ENCODE results near the gene KANK4.

Gene KANK4

GRCh38 chr1:62285984-62286785 lies 33.0 kb downstream of the KANK4 start:
- Histone ChIP-seq H3K9me3 (ENCODE audit: control insufficient read depth in 2 of 2, low read length in 2 of 2) (no peaks in the 10 kb centered on the region), H3K27ac (ENCODE audit: low read length) (no peak overlapping the region), H3K9ac (ENCODE audit: low read length in 2 of 2) (no peak overlapping the region), H3K4me3 (ENCODE audit: low read length in 2 of 2) (no peak overlapping the region), H3K27me3 (ENCODE audit: control insufficient read depth in 1 of 2, insufficient read depth in 2 of 2, low read length in 2 of 2) (peaks cover 12 to 14% of the 10 kb centered on the region in 2 donors), H3K4me1 (ENCODE audit: control insufficient read depth, insufficient read depth, low read length) (peaks cover 3% of the 10 kb centered on the region), H3K36me3 (ENCODE audit: control insufficient read depth in 2 of 2, insufficient read depth in 2 of 2, low read length in 2 of 2) (no peaks in the 10 kb centered on the region)

GRCh38 chr1:62285440-62285839 lies 33.8 kb downstream of the KANK4 start:
- H3K9me3 ChIP-seq (ENCODE audit: control insufficient read depth in 2 of 2, low read length in 2 of 2) = peaks cover 5% of the 10 kb centered on the region in 2 donors
- H3K27me3 ChIP-seq (ENCODE audit: control insufficient read depth in 1 of 2, insufficient read depth in 2 of 2, low read length in 2 of 2) = peaks cover 12 to 14% of the 10 kb centered on the region in 2 donors
- peaks cover 3% of the 10 kb centered on the region for H3K4me1 ChIP-seq (ENCODE audit: control insufficient read depth, insufficient read depth, low read length)
- no peak overlapping the region for H3K9ac ChIP-seq (ENCODE audit: low read length in 2 of 2)
- no peak overlapping the region for H3K4me3 ChIP-seq (ENCODE audit: low read length in 2 of 2)
- H3K27ac ChIP-seq (ENCODE audit: low read length) = no peak overlapping the region
- no peaks in the 10 kb centered on the region for H3K36me3 ChIP-seq (ENCODE audit: control insufficient read depth in 2 of 2, insufficient read depth in 2 of 2, low read length in 2 of 2)

GRCh38 chr1:62283986-62284385 lies 35.2 kb downstream of the KANK4 start:
- Histone ChIP-seq H3K9ac (ENCODE audit: low read length in 2 of 2) (no peak overlapping the region), H3K27ac (ENCODE audit: low read length) (no peak overlapping the region), H3K36me3 (ENCODE audit: control insufficient read depth in 2 of 2, insufficient read depth in 2 of 2, low read length in 2 of 2) (no peaks in the 10 kb centered on the region), H3K9me3 (ENCODE audit: control insufficient read depth in 2 of 2, low read length in 2 of 2) (peaks cover 5% of the 10 kb centered on the region in 2 donors), H3K27me3 (ENCODE audit: control insufficient read depth in 1 of 2, insufficient read depth in 2 of 2, low read length in 2 of 2) (peaks cover 12 to 14% of the 10 kb centered on the region in 2 donors), H3K4me3 (ENCODE audit: low read length in 2 of 2) (no peak overlapping the region), H3K4me1 (ENCODE audit: control insufficient read depth, insufficient read depth, low read length) (peaks cover 3% of the 10 kb centered on the region)

- no peak overlapping the region for H3K27ac ChIP-seq (ENCODE audit: low read length)
- H3K9me3 ChIP-seq (ENCODE audit: control insufficient read depth in 2 of 2, low read length in 2 of 2) = peaks cover 5% of the 10 kb centered on the region in 2 donors
- H3K9ac ChIP-seq (ENCODE audit: low read length in 2 of 2) = no peak overlapping the region
- no peaks in the 10 kb centered on the region for H3K36me3 ChIP-seq (ENCODE audit: control insufficient read depth in 2 of 2, insufficient read depth in 2 of 2, low read length in 2 of 2)
- H3K4me3 ChIP-seq (ENCODE audit: low read length in 2 of 2) = no peak overlapping the region
- peaks cover 12 to 14% of the 10 kb centered on the region in 2 donors for H3K27me3 ChIP-seq (ENCODE audit: control insufficient read depth in 1 of 2, insufficient read depth in 2 of 2, low read length in 2 of 2)
- peaks cover 3% of the 10 kb centered on the region for H3K4me1 ChIP-seq (ENCODE audit: control insufficient read depth, insufficient read depth, low read length)
These were observed 36.1 kb downstream of the KANK4 start for GRCh38 chr1:62282909-62283755.

- H3K27ac ChIP-seq (ENCODE audit: low read length) = no peak overlapping the region
- no peak overlapping the region for H3K4me3 ChIP-seq (ENCODE audit: low read length in 2 of 2)
- no peak overlapping the region for H3K9ac ChIP-seq (ENCODE audit: low read length in 2 of 2)
- H3K9me3 ChIP-seq (ENCODE audit: control insufficient read depth in 2 of 2, low read length in 2 of 2) = peaks cover 5 to 9% of the 10 kb centered on the region in 2 donors
- no peaks in the 10 kb centered on the region for H3K36me3 ChIP-seq (ENCODE audit: control insufficient read depth in 2 of 2, insufficient read depth in 2 of 2, low read length in 2 of 2)
- H3K4me1 ChIP-seq (ENCODE audit: control insufficient read depth, insufficient read depth, low read length) = peaks cover 3% of the 10 kb centered on the region
- peaks cover 8 to 10% of the 10 kb centered on the region in 2 donors for H3K27me3 ChIP-seq (ENCODE audit: control insufficient read depth in 1 of 2, insufficient read depth in 2 of 2, low read length in 2 of 2)
These were observed 37.2 kb downstream of the KANK4 start for GRCh38 chr1:62281922-62282555.

GRCh38 chr1:62280960-62281465 lies 38.2 kb downstream of the KANK4 start:
- Histone ChIP-seq H3K4me1 (ENCODE audit: control insufficient read depth, insufficient read depth, low read length) (peaks cover 3% of the 10 kb centered on the region), H3K4me3 (ENCODE audit: low read length in 2 of 2) (no peak overlapping the region), H3K27ac (ENCODE audit: low read length) (no peak overlapping the region), H3K9ac (ENCODE audit: low read length in 2 of 2) (no peak overlapping the region), H3K27me3 (ENCODE audit: control insufficient read depth in 1 of 2, insufficient read depth in 2 of 2, low read length in 2 of 2) (peaks cover 2 to 5% of the 10 kb centered on the region in 2 donors), H3K9me3 (ENCODE audit: control insufficient read depth in 2 of 2, low read length in 2 of 2) (peaks cover 5 to 9% of the 10 kb centered on the region in 2 donors), H3K36me3 (ENCODE audit: control insufficient read depth in 2 of 2, insufficient read depth in 2 of 2, low read length in 2 of 2) (no peaks in the 10 kb centered on the region)

GRCh38 chr1:62280150-62280549 lies 39.1 kb downstream of the KANK4 start:
- Histone ChIP-seq H3K27ac (ENCODE audit: low read length) (no peak overlapping the region), H3K27me3 (ENCODE audit: control insufficient read depth in 1 of 2, insufficient read depth in 2 of 2, low read length in 2 of 2) (peaks cover 0 to 4% of the 10 kb centered on the region in 2 donors), H3K9ac (ENCODE audit: low read length in 2 of 2) (no peak overlapping the region), H3K4me1 (ENCODE audit: control insufficient read depth, insufficient read depth, low read length) (peaks cover 3% of the 10 kb centered on the region), H3K4me3 (ENCODE audit: low read length in 2 of 2) (no peak overlapping the region), H3K36me3 (ENCODE audit: control insufficient read depth in 2 of 2, insufficient read depth in 2 of 2, low read length in 2 of 2) (no peaks in the 10 kb centered on the region), H3K9me3 (ENCODE audit: control insufficient read depth in 2 of 2, low read length in 2 of 2) (peaks cover 5 to 9% of the 10 kb centered on the region in 2 donors)

- no peak overlapping the region for H3K9ac ChIP-seq (ENCODE audit: low read length in 2 of 2)
- no peaks in the 10 kb centered on the region for H3K27me3 ChIP-seq (ENCODE audit: control insufficient read depth in 1 of 2, insufficient read depth in 2 of 2, low read length in 2 of 2)
- no peaks in the 10 kb centered on the region for H3K36me3 ChIP-seq (ENCODE audit: control insufficient read depth in 2 of 2, insufficient read depth in 2 of 2, low read length in 2 of 2)
- peaks cover 5 to 9% of the 10 kb centered on the region in 2 donors for H3K9me3 ChIP-seq (ENCODE audit: control insufficient read depth in 2 of 2, low read length in 2 of 2)
- H3K4me1 ChIP-seq (ENCODE audit: control insufficient read depth, insufficient read depth, low read length) = no peaks in the 10 kb centered on the region
- H3K27ac ChIP-seq (ENCODE audit: low read length) = no peak overlapping the region
- no peak overlapping the region for H3K4me3 ChIP-seq (ENCODE audit: low read length in 2 of 2)
These were observed 42.4 kb downstream of the KANK4 start for GRCh38 chr1:62276791-62277190.

GRCh38 chr1:62274496-62275485 lies 44.4 kb downstream of the KANK4 start:
- no peak overlapping the region for H3K4me3 ChIP-seq (ENCODE audit: low read length in 2 of 2)
- peaks cover 0 to 4% of the 10 kb centered on the region in 2 donors for H3K9me3 ChIP-seq (ENCODE audit: control insufficient read depth in 2 of 2, low read length in 2 of 2)
- no peak overlapping the region for H3K27ac ChIP-seq (ENCODE audit: low read length)
- no peaks in the 10 kb centered on the region for H3K27me3 ChIP-seq (ENCODE audit: control insufficient read depth in 1 of 2, insufficient read depth in 2 of 2, low read length in 2 of 2)
- no peaks in the 10 kb centered on the region for H3K36me3 ChIP-seq (ENCODE audit: control insufficient read depth in 2 of 2, insufficient read depth in 2 of 2, low read length in 2 of 2)
- no peak overlapping the region for H3K9ac ChIP-seq (ENCODE audit: low read length in 2 of 2)
- no peaks in the 10 kb centered on the region for H3K4me1 ChIP-seq (ENCODE audit: control insufficient read depth, insufficient read depth, low read length)
